ENCODE measurements around the gene PLEKHA5.

The PLEKHA5 gene

DNA sequence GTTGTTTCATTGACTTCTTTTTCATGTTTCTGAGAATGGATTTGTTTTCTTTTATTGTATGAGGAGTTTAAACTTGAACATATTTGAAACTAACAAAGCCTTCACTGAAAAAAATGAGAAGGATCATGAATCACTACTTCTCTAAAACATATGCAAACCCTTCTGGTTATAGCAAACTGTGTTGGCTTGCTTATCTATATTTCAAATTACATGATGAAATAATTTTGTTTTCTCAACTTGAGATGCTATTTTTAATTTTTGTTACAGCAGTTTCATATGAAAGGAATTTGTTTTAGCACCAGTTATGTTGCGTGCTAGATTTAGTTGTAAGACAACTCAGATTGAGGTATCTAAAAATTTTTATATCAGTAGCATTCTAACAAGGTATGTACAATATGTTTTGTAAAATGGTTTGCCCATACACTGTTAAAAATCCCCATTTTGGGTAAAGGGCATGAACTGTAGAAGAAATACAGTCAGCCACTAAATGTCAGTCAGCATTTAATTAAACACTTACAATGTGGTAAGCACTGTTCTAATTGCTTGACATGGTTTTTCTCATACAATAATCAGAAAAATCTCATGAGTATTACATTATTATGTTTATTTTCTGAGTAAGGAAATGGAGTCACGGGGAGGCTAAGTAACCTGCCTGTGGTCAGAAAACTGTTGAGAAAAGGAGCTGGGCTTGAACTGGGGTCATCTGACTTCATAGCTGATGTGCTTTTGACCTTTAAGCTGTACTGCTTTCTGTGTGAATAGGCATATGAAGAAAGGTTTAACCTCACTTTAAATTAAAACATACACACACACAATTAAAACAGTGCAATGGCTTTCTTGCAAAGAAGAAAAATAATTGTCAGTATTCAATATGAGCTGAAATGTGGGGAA is 105.7 kb downstream of the PLEKHA5 start:
- no peak for FAIRE-seq

DNA sequence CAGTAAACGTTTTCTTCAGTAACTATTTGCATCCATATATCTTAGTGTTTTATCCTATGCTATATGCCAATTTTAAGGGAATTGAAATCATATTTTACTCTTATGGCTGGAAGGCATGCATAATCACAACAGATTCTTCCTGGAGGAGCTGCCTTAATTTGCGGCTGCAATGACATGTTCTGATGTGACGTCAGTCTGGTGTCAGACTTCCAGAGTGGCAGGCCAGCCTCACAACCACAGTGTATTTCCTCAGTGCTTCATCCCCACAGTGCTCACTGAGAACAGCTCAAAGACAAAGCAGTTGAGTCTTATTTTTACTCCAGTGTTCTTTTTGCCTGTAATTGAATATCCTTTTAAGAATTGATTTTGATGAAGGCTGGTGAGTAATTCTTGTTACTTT is 107.1 kb downstream of the PLEKHA5 start:
- FAIRE-seq, result no peak

DNA sequence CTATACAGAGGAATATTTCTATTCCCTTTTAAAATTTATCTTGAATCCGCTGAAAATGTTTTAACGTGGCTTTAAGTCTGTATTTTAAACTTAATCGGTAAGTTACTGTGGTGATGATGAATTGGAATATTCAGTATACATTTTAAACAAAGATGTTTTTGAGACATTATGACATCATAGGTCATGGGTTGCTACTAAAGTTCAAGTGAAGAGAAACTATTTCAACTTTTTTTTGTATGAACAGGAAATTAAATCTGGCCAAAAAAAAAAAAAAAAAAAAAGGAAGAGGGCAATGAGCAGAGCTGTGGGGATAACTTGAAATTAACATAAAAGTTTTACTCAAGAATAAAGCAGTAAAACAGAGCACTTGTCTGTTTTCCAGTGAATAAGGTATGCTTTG is 109.0 kb downstream of the PLEKHA5 start:
- peak; percentile 4 for FAIRE-seq

DNA sequence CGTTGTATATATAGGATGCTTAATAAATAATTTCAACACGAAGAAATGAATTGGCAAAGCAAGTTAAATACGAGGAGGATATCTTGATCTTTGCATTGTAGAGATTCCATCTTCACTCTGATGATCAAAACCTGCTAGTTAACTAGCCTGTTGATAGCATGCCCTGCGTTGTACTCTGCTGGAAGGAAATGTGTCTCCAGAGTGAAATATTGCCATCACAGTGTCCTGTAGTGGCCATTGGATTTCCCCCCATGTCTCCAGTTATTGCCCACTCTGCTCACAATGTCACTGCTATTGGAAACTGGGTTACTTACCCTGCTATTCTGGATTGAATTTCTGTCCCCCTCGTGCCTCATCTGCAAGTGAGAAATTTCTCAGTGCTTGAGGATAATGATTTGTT is 109.6 kb downstream of the PLEKHA5 start:
- FAIRE-seq, result no peak

DNA sequence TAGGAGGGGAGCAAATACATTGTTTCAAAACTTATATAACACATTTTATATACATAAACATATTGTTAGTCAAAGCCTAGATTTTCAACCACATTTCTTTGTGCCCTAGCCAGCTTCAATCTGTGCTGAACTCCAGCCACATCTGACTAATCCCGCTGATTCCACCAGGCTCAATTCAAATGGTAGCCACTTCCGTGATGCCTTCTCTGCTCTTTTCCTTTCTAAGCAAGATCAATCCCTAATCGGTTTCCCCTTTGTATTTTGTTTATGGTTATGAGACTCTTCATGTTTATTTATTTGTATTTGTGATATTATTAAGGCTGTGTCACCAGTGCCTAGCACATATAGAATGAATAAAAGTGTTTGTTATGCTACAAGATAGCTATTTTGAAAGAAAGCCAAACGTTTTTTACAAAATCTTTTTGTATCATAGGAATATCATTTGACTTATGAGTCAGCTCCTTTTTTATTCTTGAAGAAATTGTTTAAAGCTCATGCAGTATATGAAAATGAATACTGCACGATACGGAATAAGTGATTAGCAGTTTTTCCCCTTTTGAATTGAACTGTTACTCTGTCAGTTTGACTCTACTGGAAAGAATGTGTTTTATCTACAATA is 110.2 kb downstream of the PLEKHA5 start:
- FAIRE-seq, result no peak

DNA sequence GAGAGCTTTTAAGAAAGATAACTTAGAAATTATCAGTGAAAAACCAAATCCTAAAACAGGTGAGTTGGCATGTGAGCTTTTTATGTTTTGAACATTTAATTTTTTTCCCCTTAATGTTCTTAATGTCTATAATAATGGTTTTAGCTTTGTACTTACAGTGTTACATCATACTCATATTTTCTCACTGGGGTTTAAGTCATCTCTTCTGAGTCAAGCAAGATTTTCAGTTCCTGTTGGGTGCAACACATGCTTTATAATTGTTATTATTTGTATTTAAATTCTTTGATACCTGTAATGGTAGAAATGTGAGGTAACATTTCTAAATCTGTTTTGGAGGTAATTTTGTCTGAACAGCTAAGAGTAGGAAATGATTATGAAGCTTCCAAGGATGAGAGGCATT is 113.0 kb downstream of the PLEKHA5 start:
- FAIRE-seq, result no peak

DNA sequence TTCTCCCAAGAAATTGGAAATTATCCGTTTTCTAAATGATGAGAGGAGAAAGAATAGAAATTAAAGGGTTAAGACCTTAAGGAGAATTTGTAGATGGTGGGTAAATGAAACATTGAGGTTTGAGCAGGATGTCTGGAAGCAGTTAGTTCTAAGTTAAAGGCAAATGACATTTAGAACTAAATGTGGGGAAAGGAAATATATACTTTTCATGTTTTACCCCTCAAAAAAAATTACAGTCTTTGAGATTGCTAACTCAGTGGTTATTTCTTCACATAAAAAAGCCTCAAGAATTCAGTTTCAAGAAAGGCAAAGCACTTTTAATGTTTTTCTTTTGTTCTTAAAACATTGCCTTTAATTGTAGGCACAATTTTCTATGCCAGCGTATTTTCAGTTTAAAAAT is 114.0 kb downstream of the PLEKHA5 start:
- FAIRE-seq, result no peak

DNA sequence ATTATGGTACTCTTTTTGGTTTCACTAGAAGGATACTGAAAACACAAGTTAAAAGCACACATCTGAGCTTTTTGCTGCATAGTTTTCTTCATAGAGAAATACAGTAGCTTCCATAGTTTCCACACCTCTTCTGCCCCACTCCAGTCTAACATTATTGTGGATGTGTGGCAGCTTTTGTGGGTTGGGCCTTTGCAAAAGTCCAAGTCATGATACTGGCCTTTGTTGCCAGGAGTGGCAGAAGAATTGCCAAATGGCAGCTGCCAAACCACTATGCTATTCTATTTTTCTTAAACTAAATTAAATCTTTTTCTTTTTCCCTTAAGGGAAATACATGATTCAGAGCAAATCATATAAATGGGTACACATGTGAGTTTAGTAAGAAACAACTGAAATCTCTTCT is 114.8 kb downstream of the PLEKHA5 start:
- no peak for FAIRE-seq

DNA sequence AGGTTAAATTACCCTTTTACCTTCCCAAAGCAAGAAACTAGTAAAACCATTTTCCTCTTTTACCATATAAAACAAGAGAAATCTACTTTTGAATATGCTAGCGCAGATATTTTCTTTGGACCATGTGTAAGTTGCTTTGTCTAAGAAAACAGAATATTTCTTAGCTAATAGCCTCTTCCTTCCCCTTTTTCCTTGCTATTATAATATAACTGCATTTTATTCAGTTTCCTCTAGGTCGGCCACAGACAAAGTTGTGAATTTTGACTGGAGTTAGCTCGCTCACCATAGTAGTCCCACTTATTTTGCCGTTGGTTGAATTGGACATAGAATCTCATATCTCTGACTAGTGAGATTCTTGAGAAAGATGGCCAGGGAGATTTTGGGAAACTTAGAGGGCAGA is 115.6 kb downstream of the PLEKHA5 start:
- no peak for FAIRE-seq

DNA sequence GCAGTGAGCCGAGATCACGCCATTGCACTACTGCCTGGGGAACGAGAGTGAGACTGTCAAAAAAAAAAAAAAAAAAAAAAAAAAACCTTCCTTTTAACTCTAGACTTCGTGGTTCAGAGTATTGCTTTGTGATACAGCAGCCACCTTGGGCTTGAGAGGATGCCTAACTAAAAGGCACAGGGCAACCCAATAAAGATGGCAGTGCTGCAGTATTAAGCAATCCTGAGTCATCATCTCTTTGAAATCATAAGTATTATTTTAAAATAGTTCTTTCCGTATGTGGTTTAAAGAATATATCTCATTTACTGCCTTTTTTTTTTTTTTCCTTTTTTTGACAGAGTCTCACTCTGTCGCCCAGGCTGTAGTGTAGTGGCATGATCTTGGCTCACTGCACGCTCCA is 116.1 kb downstream of the PLEKHA5 start:
- FAIRE-seq, result no peak

DNA sequence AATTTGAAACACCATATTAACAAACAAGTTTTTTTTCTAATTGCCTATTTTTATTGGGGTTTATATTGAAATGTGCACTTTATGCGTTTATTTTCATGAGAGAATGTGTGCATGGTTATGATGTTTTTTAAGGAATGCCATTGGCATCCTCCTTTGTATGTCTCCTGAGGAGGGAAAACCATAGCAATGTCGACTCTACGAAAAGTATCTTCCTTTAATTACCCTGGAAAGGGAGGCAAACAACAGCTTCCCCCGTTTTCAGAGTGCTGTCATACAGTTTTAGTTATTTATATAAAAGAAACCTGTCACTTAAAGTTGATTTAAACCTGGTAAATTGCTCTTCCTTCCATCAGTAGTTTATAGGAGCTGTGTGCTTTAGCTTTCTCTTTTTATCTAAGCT is 117.4 kb downstream of the PLEKHA5 start:
- no peak for FAIRE-seq

DNA sequence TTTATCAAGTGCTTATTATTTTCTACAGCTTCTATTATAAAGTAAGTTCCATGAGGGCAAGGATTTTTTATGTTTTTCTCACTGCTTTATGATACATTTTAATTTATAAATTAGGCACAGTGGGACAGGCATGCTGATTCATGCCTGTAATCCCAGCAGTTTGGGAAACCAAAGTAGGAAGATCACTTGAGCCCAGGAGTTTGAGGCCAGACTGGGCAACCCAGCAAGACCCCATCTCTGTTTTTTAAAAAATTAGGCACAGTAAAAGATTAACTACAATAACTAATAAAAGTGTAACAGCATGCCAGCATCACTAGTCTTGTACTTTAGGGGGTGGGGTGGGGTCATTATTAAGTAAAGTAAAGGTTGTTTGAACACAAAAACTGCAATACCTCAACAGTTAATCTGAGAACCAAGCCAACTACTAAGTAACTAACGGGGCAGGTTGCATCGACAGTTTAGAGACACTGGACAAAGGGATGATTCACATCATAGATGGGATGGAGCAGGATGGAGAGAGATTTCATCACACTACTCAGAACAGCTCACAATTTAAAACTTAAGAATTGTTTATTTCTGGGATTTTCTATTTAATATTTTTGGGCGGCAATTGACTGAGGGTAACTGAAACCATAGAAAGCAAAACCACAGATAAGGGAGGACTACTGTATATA is 119.5 kb downstream of the PLEKHA5 start:
- no peak for FAIRE-seq

DNA sequence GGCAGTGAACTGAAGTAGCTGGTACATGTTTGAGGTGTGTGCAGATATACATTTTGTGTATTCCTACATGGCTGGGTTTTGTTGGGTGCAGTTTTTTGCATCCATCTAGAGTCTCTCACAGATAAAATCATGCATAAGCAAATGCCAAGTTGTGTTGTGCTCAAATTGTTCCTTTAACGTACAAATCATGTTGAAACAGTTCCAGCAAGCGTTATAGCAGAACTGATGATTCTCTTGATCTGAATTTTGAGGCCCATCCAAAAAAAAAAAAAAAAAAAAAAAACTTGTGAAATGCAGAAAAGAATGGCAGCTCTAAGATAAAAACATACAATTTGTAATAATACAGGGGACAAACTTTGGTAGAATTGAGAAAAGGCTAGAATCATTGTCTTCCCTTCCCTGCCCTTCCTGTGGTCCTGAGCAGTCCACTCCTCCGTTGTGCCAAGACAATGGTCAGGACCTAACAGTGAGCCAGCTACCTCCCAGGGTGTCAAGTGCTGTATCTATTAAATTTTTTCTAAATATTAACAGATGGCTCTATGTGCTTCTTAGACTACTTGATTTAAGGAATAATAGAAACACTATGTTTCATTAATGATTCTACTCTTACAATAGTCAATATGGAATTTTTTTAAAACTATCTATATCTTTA is 122.1 kb downstream of the PLEKHA5 start:
- no peak for FAIRE-seq

DNA sequence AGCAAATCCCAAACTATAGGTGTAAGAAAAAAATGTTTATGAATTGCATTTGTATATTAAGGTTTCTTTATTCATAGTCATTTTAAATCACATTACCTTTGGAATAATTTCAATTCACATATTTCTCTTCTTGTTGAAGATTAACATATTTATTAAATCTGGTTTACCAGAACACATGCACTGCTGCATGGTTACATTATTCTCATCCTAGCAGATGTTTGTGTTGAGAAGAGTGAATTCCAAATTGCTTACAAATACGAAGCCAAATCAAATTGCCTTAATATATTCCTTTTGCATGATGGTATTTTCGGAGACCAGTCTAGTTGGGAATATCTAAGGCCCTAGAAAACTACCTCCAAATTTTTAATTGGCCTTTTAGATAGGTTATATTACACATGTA is 130.6 kb downstream of the PLEKHA5 start:
- peak; percentile 12 for FAIRE-seq

DNA sequence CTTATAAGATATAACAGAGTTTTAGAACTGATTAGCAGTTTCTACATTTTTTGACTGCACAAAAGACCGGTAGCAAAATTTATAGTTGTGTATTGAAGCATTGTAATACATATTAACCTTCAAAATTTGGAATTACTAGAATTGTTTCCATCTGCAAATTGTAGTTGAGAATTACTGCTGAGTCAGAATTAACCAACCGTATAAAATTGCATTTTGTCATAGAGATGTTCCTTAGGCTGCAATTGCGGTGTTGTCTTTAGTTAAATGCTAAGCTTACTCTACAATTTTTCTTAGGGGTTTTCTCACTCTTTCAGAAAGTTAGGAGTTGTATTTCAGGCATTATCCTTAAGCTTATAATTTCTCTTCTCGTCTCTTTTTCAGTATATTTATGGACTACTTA is 132.2 kb downstream of the PLEKHA5 start:
- FAIRE-seq, result no peak

DNA sequence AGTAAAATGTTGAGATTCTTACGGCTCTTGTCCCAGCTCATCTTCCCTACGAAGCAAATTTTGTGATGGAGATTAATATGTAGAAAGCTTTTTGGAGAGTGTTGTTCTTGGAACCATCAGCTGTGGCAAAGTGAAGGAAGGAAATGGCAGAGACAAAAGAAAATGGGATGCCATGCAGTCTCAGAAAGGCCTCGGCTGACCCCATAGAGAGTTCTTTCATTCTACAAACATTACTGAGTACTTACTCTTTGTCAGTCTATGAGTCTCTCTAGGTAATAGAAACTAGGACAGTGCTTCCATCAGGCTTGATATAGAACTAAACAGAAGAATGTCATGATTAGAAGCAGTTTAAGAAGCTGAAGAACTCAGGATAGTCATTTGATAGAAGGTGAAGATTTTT is 134.1 kb downstream of the PLEKHA5 start:
- FAIRE-seq, result no peak

DNA sequence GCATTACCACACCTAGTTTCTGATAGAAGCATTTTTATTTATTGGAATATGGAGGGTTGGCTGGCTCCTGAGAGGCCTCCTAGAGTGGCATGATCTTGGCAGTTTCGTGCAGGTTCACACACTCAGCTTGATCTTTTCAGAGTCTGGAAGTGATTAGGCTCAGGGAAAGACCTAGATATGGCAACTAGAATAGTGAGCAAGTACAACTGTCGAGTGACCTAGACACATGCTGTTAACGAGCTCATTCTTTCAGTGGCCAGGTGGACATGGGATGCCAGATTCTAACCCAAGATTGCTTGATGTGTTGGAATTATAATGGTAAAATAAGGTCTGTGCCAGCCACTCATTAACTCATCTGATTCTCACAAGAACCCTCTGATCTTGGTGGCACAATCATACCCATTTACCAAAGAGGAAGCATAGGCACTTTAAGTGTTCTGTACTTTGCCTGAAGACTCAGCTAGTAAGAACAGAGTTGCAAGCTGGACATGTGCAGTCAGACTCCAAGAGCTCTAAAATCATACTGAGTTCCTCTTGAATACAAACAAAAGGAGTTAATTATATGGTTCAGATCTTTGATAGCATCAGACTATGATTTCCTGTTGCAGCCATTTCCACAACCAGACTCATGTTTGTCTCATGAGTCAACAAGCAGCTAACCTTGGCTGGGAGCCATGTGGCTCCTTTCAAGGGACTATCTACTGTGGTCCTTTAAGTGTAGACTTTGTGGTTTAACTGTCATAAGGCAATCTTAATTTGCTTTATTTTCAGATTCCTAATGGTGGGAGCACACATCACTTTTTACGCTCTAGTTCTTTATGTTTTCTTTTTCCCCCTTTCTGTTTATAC is 144.2 kb downstream of the PLEKHA5 start:
- peak; percentile 86 for FAIRE-seq

DNA sequence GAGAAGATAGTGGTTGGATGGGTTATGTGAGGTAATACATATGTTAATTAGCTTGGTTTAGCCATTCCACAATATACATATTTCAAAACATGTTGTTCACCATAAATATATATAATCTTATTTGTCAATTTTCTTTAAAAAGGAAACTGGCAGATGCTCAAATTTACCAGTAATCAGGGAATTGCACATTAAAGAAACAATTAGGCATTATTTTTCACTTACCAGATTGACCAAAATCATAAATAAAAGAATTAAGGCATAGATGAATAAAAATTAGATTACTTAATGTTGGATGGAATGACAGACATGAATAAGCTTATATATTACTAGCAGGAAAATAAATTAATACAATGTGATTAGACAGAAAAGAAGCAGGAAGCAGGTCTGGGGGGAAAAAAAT is 147.2 kb downstream of the PLEKHA5 start:
- FAIRE-seq, result no peak

DNA sequence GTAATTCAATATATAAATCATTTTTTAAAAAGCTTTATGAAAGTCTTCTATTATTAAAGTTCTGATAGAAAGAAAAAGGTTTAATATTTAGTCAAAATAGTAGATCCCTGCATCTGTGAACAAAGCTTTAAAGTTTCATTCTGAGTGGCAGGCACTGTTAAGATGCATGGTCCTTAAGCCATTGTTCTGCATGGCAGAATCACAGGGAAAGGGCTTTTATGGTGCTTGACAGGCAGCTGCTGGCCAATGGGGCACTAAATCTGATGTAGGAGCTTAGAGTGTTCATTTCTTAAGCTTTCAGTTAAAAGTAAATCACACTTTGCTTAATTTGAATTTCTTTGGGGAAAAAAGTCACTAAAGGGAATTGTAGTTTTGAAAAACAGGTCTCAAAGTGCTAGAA is 148.2 kb downstream of the PLEKHA5 start:
- no peak for FAIRE-seq

DNA sequence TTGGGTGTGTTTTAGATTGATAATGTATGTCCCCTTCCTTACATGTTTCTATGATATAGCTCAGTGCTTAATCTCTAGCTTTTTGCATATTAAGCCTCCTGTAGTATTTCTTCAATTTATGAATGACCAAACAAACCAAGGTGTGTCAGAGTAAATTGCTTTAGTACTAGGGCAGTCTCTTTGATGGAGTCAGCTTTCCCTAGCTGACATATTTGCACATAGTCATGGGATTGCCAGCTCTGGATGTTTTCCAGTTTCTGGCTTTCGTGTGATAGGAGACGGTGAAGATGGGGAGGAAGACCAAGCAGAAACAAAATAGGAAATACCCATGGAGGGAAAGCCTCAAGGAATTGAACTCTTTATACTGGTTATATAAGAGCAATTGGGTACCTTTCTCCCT is 148.9 kb downstream of the PLEKHA5 start:
- FAIRE-seq, result no peak

DNA sequence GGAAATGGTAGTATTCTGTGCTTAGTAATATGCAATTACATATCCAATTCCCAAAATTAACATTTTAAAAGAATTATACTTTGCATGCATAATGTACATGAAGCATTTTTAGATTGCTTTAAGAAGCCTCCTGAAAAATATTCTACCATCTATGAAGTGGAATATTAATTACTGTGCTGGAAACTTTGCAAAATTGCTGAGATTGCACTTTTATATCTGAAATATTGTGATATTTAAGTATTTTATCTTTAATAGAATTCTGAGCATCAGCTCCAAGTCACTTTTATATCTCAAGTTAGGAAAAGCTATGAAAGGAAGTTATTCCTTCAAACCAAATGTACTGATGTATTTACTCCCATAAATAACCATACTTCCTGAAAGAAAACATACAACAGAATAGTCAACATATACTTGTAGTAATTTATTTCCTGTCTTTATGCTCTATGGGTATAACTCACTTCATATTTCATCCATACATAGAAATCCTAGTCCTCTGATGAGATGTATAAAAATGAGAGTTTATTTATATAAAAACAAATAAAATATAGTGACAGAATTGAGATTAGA is 152.7 kb downstream of the PLEKHA5 start:
- FAIRE-seq, result no peak

DNA sequence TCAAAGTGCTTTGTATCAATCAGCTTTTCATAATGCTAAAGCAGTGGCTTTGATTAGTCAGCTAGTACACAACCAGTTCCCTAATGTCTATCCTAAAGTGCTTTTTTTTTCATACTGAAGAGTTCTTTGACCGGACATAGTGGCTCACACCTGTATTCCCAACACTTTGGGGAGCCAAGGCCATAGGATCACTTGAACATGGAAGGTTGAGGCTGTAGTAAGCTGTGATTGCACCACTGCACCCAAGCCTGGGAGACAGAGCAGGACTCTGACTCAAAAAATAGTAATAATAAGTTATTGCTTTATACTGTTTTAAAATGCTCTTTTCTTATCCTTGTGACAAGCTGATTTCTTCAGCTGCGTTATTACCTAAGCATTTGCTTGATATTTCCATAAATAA is 155.1 kb downstream of the PLEKHA5 start:
- FAIRE-seq, result no peak

Data from endometrium (tissue), 2 donors.